Effector memory CD8-positive, alpha-beta T cell (primary cell): ENCODE results near the gene LRRC47.
"Not testable (repeated sequence)": the region's sequence is repeated elsewhere in the genome, so short reads cannot be mapped to it uniquely, and the experiment has no call there.

Experiments used
- ATAC-seq: fragments of 150-1000 bp; cut with Tn5 transposase; replicated peaks from 2 replicates; pipeline ENCODE4 v1.10.0; 2021; ENCODE audit warnings: mild to moderate bottlenecking, moderate library complexity
- DNase-seq, 3 experiments: peaks; one replicate each; pipeline ENCODE4 v3.0.0; 2021
- H3K27ac Mint-ChIP-seq, 2 donors: one replicate each; pipeline ENCODE4 v1.8.0; 2022; ENCODE audit warnings: mild to moderate bottlenecking in 2 of 2, mixed read lengths in 2 of 2, moderate library complexity in 2 of 2
- H3K27me3 Mint-ChIP-seq, 2 donors: one replicate each; pipeline ENCODE4 v1.8.0; 2022; ENCODE audit warnings: mixed read lengths in 2 of 2
- H3K36me3 Mint-ChIP-seq: one replicate; pipeline ENCODE4 v1.8.0; 2022; ENCODE audit warnings: mild to moderate bottlenecking, moderate library complexity, mixed read lengths; ENCODE audit not compliant: insufficient read depth
- H3K4me1 Mint-ChIP-seq, 2 donors: one replicate each; pipeline ENCODE4 v1.8.0; 2022; ENCODE audit warnings: low read depth in 2 of 2, mixed read lengths in 2 of 2
- H3K4me3 Mint-ChIP-seq, 2 donors: one replicate each; pipeline ENCODE4 v1.8.0; 2022; ENCODE audit warnings: mild to moderate bottlenecking in 2 of 2, mixed read lengths in 2 of 2, moderate library complexity in 2 of 2
- H3K9me3 Mint-ChIP-seq, 2 donors: one replicate each; pipeline ENCODE4 v1.8.0; 2022; ENCODE audit warnings: mixed read lengths in 2 of 2

The LRRC47 gene

GRCh38 chr1:3809680-3810079, 13.4 kb upstream of the LRRC47 start:
- Mint-ChIP-seq H3K27me3 (peaks cover 15 to 27% of the 10 kb centered on the region in 2 donors), H3K36me3 (peaks cover 6% of the 10 kb centered on the region), H3K9me3 (no peaks in the 10 kb centered on the region), H3K27ac (peak overlapping the region; percentile 92 to 98), H3K4me3 (peak overlapping the region; percentile 53 to 71), H3K4me1 (peaks cover 4 to 6% of the 10 kb centered on the region in 2 donors)
- peak in 1 of 3 experiments; percentile 11 for DNase-seq
- ATAC-seq = peak; percentile 53

- H3K4me1 Mint-ChIP-seq = peaks cover 4 to 6% of the 10 kb centered on the region in 2 donors
- H3K36me3 Mint-ChIP-seq = no peaks in the 10 kb centered on the region
- no peak for DNase-seq
- no peak for ATAC-seq
- H3K9me3 Mint-ChIP-seq = no peaks in the 10 kb centered on the region
- H3K27ac Mint-ChIP-seq = peak overlapping the region in 1 of 2 donors; percentile 17
- H3K27me3 Mint-ChIP-seq = peaks cover 34 to 43% of the 10 kb centered on the region in 2 donors
- no peak overlapping the region for H3K4me3 Mint-ChIP-seq
Observed at GRCh38 chr1:3807769-3808168, 11.5 kb upstream of the LRRC47 start.

- no peak overlapping the region for H3K27ac Mint-ChIP-seq
- H3K4me3 Mint-ChIP-seq = no peak overlapping the region
- no peaks in the 10 kb centered on the region for H3K36me3 Mint-ChIP-seq
- no peaks in the 10 kb centered on the region for H3K9me3 Mint-ChIP-seq
- H3K27me3 Mint-ChIP-seq = peaks cover 42 to 59% of the 10 kb centered on the region in 2 donors
- DNase-seq = no peak
- no peak for ATAC-seq
- H3K4me1 Mint-ChIP-seq = peaks cover 5 to 6% of the 10 kb centered on the region in 2 donors
Observed at GRCh38 chr1:3805038-3805437, 8.7 kb upstream of the LRRC47 start.

- H3K9me3 Mint-ChIP-seq, H3K4me1 Mint-ChIP-seq, H3K27ac Mint-ChIP-seq, DNase-seq, H3K4me3 Mint-ChIP-seq, H3K36me3 Mint-ChIP-seq, ATAC-seq: not testable (repeated sequence)
- H3K27me3 Mint-ChIP-seq = peaks cover 47 to 63% of the 10 kb centered on the region in 2 donors
Observed at GRCh38 chr1:3804627-3804944, 8.3 kb upstream of the LRRC47 start.

GRCh38 chr1:3803905-3804626, 7.8 kb upstream of the LRRC47 start:
- H3K27me3 Mint-ChIP-seq = peaks cover 49 to 65% of the 10 kb centered on the region in 2 donors
- DNase-seq (no peak), ATAC-seq (no peak)
- H3K9me3 Mint-ChIP-seq = no peaks in the 10 kb centered on the region
- peaks cover 3 to 4% of the 10 kb centered on the region in 2 donors for H3K4me1 Mint-ChIP-seq
- H3K36me3 Mint-ChIP-seq = peaks cover 5% of the 10 kb centered on the region
- no peak overlapping the region for H3K4me3 Mint-ChIP-seq
- H3K27ac Mint-ChIP-seq = no peak overlapping the region

- H3K27me3 Mint-ChIP-seq = peaks cover 45 to 50% of the 10 kb centered on the region in 2 donors
- H3K36me3 Mint-ChIP-seq = peaks cover 10% of the 10 kb centered on the region
- H3K4me1 Mint-ChIP-seq = peaks cover 12 to 13% of the 10 kb centered on the region in 2 donors
- H3K4me3 Mint-ChIP-seq, DNase-seq, H3K9me3 Mint-ChIP-seq, ATAC-seq, H3K27ac Mint-ChIP-seq: not testable (repeated sequence)
Observed at GRCh38 chr1:3800795-3801194, 4.5 kb upstream of the LRRC47 start.

- peaks cover 38 to 43% of the 10 kb centered on the region in 2 donors for H3K27me3 Mint-ChIP-seq
- H3K36me3 Mint-ChIP-seq = peaks cover 10% of the 10 kb centered on the region
- no peak overlapping the region for H3K4me3 Mint-ChIP-seq
- H3K27ac Mint-ChIP-seq = no peak overlapping the region
- DNase-seq (no peak), ATAC-seq (no peak)
- H3K4me1 Mint-ChIP-seq = peaks cover 17 to 18% of the 10 kb centered on the region in 2 donors
- H3K9me3 Mint-ChIP-seq = peaks cover 5 to 7% of the 10 kb centered on the region in 2 donors
Observed at GRCh38 chr1:3799976-3800685, 3.8 kb upstream of the LRRC47 start.

- Mint-ChIP-seq H3K27ac (peak overlapping the region; percentile 94 to 95), H3K36me3 (peaks cover 22% of the 10 kb centered on the region), H3K4me1 (peaks cover 18 to 42% of the 10 kb centered on the region in 2 donors), H3K27me3 (peaks cover 7 to 13% of the 10 kb centered on the region in 2 donors), H3K9me3 (peaks cover 5 to 7% of the 10 kb centered on the region in 2 donors), H3K4me3 (peak overlapping the region; percentile 86 to 95)
- peak; percentile 13 for ATAC-seq
- DNase-seq = no peak
Observed at GRCh38 chr1:3795453-3796214, 664 bp downstream of the LRRC47 start.

- Mint-ChIP-seq H3K9me3 (no peaks in the 10 kb centered on the region), H3K27me3 (no peaks in the 10 kb centered on the region), H3K36me3 (peaks cover 39% of the 10 kb centered on the region), H3K4me3 (no peak overlapping the region), H3K4me1 (peaks cover 32 to 50% of the 10 kb centered on the region in 2 donors), H3K27ac (peak overlapping the region in 1 of 2 donors; percentile 77)
- ATAC-seq (no peak), DNase-seq (no peak)
Observed at GRCh38 chr1:3790952-3791351, 5.3 kb downstream of the LRRC47 start.

GRCh38 chr1:3790500-3790923, 5.8 kb downstream of the LRRC47 start:
- H3K36me3 Mint-ChIP-seq = peaks cover 43% of the 10 kb centered on the region
- H3K27ac Mint-ChIP-seq = no peak overlapping the region
- no peak overlapping the region for H3K4me3 Mint-ChIP-seq
- H3K4me1 Mint-ChIP-seq = peaks cover 31 to 48% of the 10 kb centered on the region in 2 donors
- no peaks in the 10 kb centered on the region for H3K9me3 Mint-ChIP-seq
- DNase-seq (no peak), ATAC-seq (no peak)
- no peaks in the 10 kb centered on the region for H3K27me3 Mint-ChIP-seq

GRCh38 chr1:3789421-3790300, 6.6 kb downstream of the LRRC47 start:
- peaks cover 27 to 42% of the 10 kb centered on the region in 2 donors for H3K4me1 Mint-ChIP-seq
- no peaks in the 10 kb centered on the region for H3K9me3 Mint-ChIP-seq
- no peaks in the 10 kb centered on the region for H3K27me3 Mint-ChIP-seq
- ATAC-seq (no peak), DNase-seq (no peak)
- no peak overlapping the region for H3K4me3 Mint-ChIP-seq
- peaks cover 52% of the 10 kb centered on the region for H3K36me3 Mint-ChIP-seq
- peak overlapping the region in 1 of 2 donors; percentile 35 for H3K27ac Mint-ChIP-seq

- Mint-ChIP-seq H3K36me3 (peaks cover 56% of the 10 kb centered on the region), H3K9me3 (no peaks in the 10 kb centered on the region), H3K4me1 (peaks cover 25 to 34% of the 10 kb centered on the region in 2 donors), H3K27me3 (no peaks in the 10 kb centered on the region), H3K27ac (peak overlapping the region; percentile 95), H3K4me3 (no peak overlapping the region)
- DNase-seq (no peak), ATAC-seq (no peak)
Observed at GRCh38 chr1:3788756-3789420, 7.4 kb downstream of the LRRC47 start.
